Sigmoid colon (tissue), 4 donors: Measurements from ENCODE around the gene DNAH9.

Experiments used
- CTCF ChIP-seq, 4 experiments: fragments of 450-650 bp in 3 of 4; fragments of 200-600 bp in 1 of 4; IDR thresholded peaks; one replicate each; pipeline ENCODE4 v1.5.1; 2016 to 2019; ENCODE audit warnings: antibody characterized with exemption in 4 of 4, mild to moderate bottlenecking in 3 of 4, moderate library complexity in 2 of 4
- POLR2A ChIP-seq, 2 donors: fragments of 450-650 bp; IDR thresholded peaks; one replicate each; pipeline ENCODE4 v1.6.1; 2016; ENCODE audit warnings: antibody characterized with exemption in 2 of 2, mild to moderate bottlenecking in 2 of 2, moderate library complexity in 2 of 2
- POLR2AphosphoS5 ChIP-seq, 4 donors: sonication (generic); formaldehyde crosslinking; IDR thresholded peaks; one replicate each; pipeline ENCODE4 v1.6.1; 2017; ENCODE audit warnings: antibody characterized with exemption in 4 of 4

GRCh38 chr17:11557727-11558452 lies 40.4 kb upstream of the DNAH9 start:
- no peak for TF ChIP-seq CTCF (IDR thresholded peaks at IDR 0.05)
- TF ChIP-seq POLR2AphosphoS5 (IDR thresholded peaks at IDR 0.05), result no peak
- no peak for TF ChIP-seq POLR2A (IDR thresholded peaks at IDR 0.05)
